ENCODE measurements around the gene UNC93B1.
"Not testable (repeated sequence)": the region's sequence is repeated elsewhere in the genome, so short reads cannot be mapped to it uniquely, and the experiment has no call there.

GRCh38 chr11:67964746-67965145 lies 39.2 kb downstream of the UNC93B1 start:
- TF ChIP-seq, protein P1, sequence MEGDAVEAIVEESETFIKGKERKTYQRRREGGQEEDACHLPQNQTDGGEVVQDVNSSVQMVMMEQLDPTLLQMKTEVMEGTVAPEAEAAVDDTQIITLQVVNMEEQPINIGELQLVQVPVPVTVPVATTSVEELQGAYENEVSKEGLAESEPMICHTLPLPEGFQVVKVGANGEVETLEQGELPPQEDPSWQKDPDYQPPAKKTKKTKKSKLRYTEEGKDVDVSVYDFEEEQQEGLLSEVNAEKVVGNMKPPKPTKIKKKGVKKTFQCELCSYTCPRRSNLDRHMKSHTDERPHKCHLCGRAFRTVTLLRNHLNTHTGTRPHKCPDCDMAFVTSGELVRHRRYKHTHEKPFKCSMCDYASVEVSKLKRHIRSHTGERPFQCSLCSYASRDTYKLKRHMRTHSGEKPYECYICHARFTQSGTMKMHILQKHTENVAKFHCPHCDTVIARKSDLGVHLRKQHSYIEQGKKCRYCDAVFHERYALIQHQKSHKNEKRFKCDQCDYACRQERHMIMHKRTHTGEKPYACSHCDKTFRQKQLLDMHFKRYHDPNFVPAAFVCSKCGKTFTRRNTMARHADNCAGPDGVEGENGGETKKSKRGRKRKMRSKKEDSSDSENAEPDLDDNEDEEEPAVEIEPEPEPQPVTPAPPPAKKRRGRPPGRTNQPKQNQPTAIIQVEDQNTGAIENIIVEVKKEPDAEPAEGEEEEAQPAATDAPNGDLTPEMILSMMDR (optimal IDR thresholded peaks at IDR 0.05 in 1 of 3, IDR thresholded peaks at IDR 0.05 in 1 of 3, conservative IDR thresholded peaks at IDR 0.05 in 1 of 3; ENCODE audit: extremely low read depth in 1 of 3, insufficient read depth in 2 of 3, low read length in 3 of 3), result not testable (repeated sequence)
- TF ChIP-seq EZH2 (IDR thresholded peaks at IDR 0.05; ENCODE audit: low read length), result not testable (repeated sequence)

All from keratinocyte (primary cell).